OCI-LY1 (cell line): ENCODE data around the gene SGK2.
"Not testable (repeated sequence)": the region's sequence is repeated elsewhere in the genome, so short reads cannot be mapped to it uniquely, and the experiment has no call there.

Source experiments
- H2AFZ ChIP-seq: fragments of 200-600 bp; sonication (generic), shearing (Covaris generic); 2 replicates; pipeline ENCODE4 v1.6.0; 2014; ENCODE audit warnings: antibody characterized with exemption, mild to moderate bottlenecking, low read length
- H3F3A ChIP-seq: fragments of 200-600 bp; sonication (generic), shearing (Covaris generic); 2 replicates; pipeline ENCODE4 v1.6.0; 2014; ENCODE audit warnings: mild to moderate bottlenecking, antibody characterized with exemption, low read length, moderate library complexity; ENCODE audit not compliant: insufficient read depth
- H3K27ac ChIP-seq: fragments of 200-600 bp; sonication (generic); 2 replicates; pipeline ENCODE4 v1.5.1; 2014; ENCODE audit warnings: low read length, mixed run types, mild to moderate bottlenecking, low read depth; ENCODE audit not compliant: poor library complexity, severe bottlenecking
- H3K27me3 ChIP-seq: fragments of 200-600 bp; sonication (generic); 2 replicates; pipeline ENCODE4 v1.6.0; 2014; ENCODE audit warnings: antibody characterized with exemption, mild to moderate bottlenecking, low read length, moderate library complexity; ENCODE audit not compliant: insufficient read depth
- H3K36me3 ChIP-seq: fragments of 200-600 bp; sonication (generic); 2 replicates; pipeline ENCODE4 v1.6.1; 2014; ENCODE audit warnings: mild to moderate bottlenecking, antibody characterized with exemption, low read length, moderate library complexity, mixed read lengths; ENCODE audit not compliant: insufficient read depth
- H3K4me1 ChIP-seq: fragments of 200-600 bp; sonication (generic); 2 replicates; pipeline ENCODE4 v1.5.1; 2014; ENCODE audit warnings: mild to moderate bottlenecking, low read length, moderate library complexity; ENCODE audit not compliant: insufficient read depth, severe bottlenecking
- H3K4me2 ChIP-seq: fragments of 200-600 bp; sonication (generic), shearing (Covaris generic); 2 replicates; pipeline ENCODE4 v1.6.1; 2014; ENCODE audit warnings: low read length
- H3K4me3 ChIP-seq: fragments of 200-600 bp; sonication (generic); 2 replicates; pipeline ENCODE4 v1.5.1; 2014; ENCODE audit warnings: low read length, low read depth, mild to moderate bottlenecking, mixed read lengths; ENCODE audit not compliant: poor library complexity, severe bottlenecking
- H3K79me2 ChIP-seq: fragments of 200-600 bp; shearing (Covaris generic); 2 replicates; pipeline ENCODE4 v1.6.1; 2016; ENCODE audit warnings: mixed run types, low read length, mixed read lengths; ENCODE audit not compliant: insufficient read depth
- H3K9ac ChIP-seq: fragments of 200-600 bp; sonication (generic), shearing (Covaris generic); 2 replicates; pipeline ENCODE4 v1.6.1; 2014; ENCODE audit warnings: mild to moderate bottlenecking, low read length, mixed read lengths
- H3K9me2 ChIP-seq: fragments of 200-600 bp; sonication (generic), shearing (Covaris generic); 2 replicates; pipeline ENCODE4 v1.6.1; 2014; ENCODE audit warnings: low read depth, mild to moderate bottlenecking, low read length, mixed read lengths
- H3K9me3 ChIP-seq: fragments of 200-600 bp; shearing (Covaris generic); 2 replicates; pipeline ENCODE4 v1.6.1; 2014; ENCODE audit warnings: low read length, mixed read lengths
- H4K20me1 ChIP-seq: fragments of 200-600 bp; sonication (generic), shearing (Covaris generic); 2 replicates; pipeline ENCODE4 v1.6.0; 2016; ENCODE audit warnings: mild to moderate bottlenecking, low read length; ENCODE audit not compliant: insufficient read depth
- CTCF ChIP-seq: fragments of 200-600 bp; sonication (generic), shearing (Covaris generic); IDR thresholded peaks from 2 replicates; pipeline ENCODE4 v1.5.1; 2017; ENCODE audit warnings: mild to moderate bottlenecking, antibody characterized with exemption, low read length, moderate library complexity, mixed read lengths
- EZH2 ChIP-seq: fragments of 200-600 bp; sonication (generic), shearing (Covaris generic); IDR thresholded peaks from 2 replicates; pipeline ENCODE4 v1.8.0; 2017; ENCODE audit warnings: borderline replicate concordance, mixed run types, mild to moderate bottlenecking, antibody characterized with exemption, low read length, moderate library complexity, mixed read lengths

SGK2 gene

DNA sequence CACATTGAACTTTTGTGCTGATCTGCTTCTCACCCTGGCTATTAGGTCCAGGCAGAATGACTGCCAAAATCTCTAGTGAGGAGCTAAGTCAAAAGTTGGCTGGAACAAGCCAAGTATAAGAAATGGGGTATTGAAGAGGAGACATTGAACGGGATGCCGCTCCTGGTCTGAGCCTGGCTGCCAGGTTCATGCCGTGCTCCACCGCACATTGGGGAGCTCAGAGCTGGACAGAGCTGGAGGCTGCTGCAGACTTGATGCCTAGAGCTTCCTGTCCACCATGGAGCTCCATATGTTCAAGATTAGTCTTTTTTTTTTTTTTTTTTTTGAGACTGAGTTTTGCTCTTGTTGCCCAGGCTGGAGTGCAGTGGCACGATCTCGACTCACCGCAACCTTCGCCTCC lies 27.8 kb downstream of the SGK2 start:
- Histone ChIP-seq H3K9me3 (no peaks in the 10 kb centered on the region), H3K79me2 (no peaks in the 10 kb centered on the region), H4K20me1 (no peaks in the 10 kb centered on the region), H3F3A (no peaks in the 10 kb centered on the region), H3K27ac (no peak overlapping the region), H3K4me2 (no peak overlapping the region), H2AFZ (no peak overlapping the region), H3K27me3 (no peaks in the 10 kb centered on the region), H3K9me2 (no peaks in the 10 kb centered on the region), H3K9ac (no peak overlapping the region), H3K4me3 (no peak overlapping the region), H3K36me3 (no peaks in the 10 kb centered on the region), H3K4me1 (peaks cover 33% of the 10 kb centered on the region)
- no peak for TF ChIP-seq EZH2
- no peak for TF ChIP-seq CTCF

GRCh38 chr20:43588526-43588925 lies 29.7 kb downstream of the SGK2 start:
- not testable (repeated sequence) for H3F3A ChIP-seq, H3K9ac ChIP-seq, H3K79me2 ChIP-seq, H4K20me1 ChIP-seq, H3K4me3 ChIP-seq, H3K9me2 ChIP-seq, H3K36me3 ChIP-seq, H3K4me2 ChIP-seq, H2AFZ ChIP-seq, H3K27me3 ChIP-seq, H3K27ac ChIP-seq, H3K9me3 ChIP-seq
- H3K4me1 ChIP-seq, result peaks cover 34% of the 10 kb centered on the region

GRCh38 chr20:43590036-43590391 lies 31.2 kb downstream of the SGK2 start:
- peak overlapping the region; percentile 76 for H3K4me3 ChIP-seq
- H4K20me1 ChIP-seq, result no peaks in the 10 kb centered on the region
- peak overlapping the region; percentile 86 for H3K4me2 ChIP-seq
- peak overlapping the region; percentile 12; the same call in 1 of the 2 replicates for H2AFZ ChIP-seq
- no peaks in the 10 kb centered on the region for H3K9me3 ChIP-seq
- H3K9ac ChIP-seq, result peak overlapping the region; percentile 85
- H3K27ac ChIP-seq, result peak overlapping the region; percentile 48
- TF ChIP-seq EZH2 (no peak), CTCF (no peak)
- H3K36me3 ChIP-seq, result peaks cover 5% of the 10 kb centered on the region; the same call in 1 of the 2 replicates
- no peaks in the 10 kb centered on the region for H3K27me3 ChIP-seq
- peaks cover 20% of the 10 kb centered on the region for H3K4me1 ChIP-seq
- H3K79me2 ChIP-seq, result no peaks in the 10 kb centered on the region
- no peaks in the 10 kb centered on the region for H3F3A ChIP-seq
- no peaks in the 10 kb centered on the region for H3K9me2 ChIP-seq
